CD8-positive, alpha-beta memory T cell (primary cell): ENCODE data around the gene FTCD. TPM values are rescaled to one million over a fixed set of nuclear protein-coding genes. Genes with fewer than 3 reads are reported as not detected.
"Not testable (repeated sequence)": the region's sequence is repeated elsewhere in the genome, so short reads cannot be mapped to it uniquely, and the experiment has no call there.

Experiments used
- CTCF ChIA-PET: fragments of 350-600 bp; sonication (Branson Sonifier 250); formaldehyde crosslinking; loops from one replicate; lab custom pipeline; 2021; ENCODE audit warnings: antibody characterized with exemption; lab: Charles Lee
- POLR2A ChIA-PET: fragments of 350-600 bp; sonication (Branson Sonifier 250); formaldehyde crosslinking; loops from one replicate; lab custom pipeline; 2021; ENCODE audit warnings: antibody characterized with exemption; lab: Charles Lee
- DNase-seq, 5 donors: peaks; one replicate each; pipeline versions ENCODE4 v3.0.0 to v3.0.0-alpha.2; 2020 to 2022; ENCODE audit warnings: mixed read lengths in 1 of 5
- H3K27ac ChIP-seq: one replicate; pipeline ENCODE4 v1.7.0; 2013; ENCODE audit warnings: low read depth, mild to moderate bottlenecking, low read length, moderate library complexity
- H3K27me3 ChIP-seq: 2 replicates; pipeline ENCODE4 v1.7.0; 2013; ENCODE audit warnings: low read length, mild to moderate bottlenecking; ENCODE audit not compliant: insufficient read depth, poor library complexity, severe bottlenecking
- H3K36me3 ChIP-seq: 2 replicates; pipeline ENCODE4 v1.7.0; 2013; ENCODE audit warnings: mild to moderate bottlenecking, low read length, moderate library complexity; ENCODE audit not compliant: insufficient read depth
- H3K4me1 ChIP-seq: 2 replicates; pipeline ENCODE4 v1.7.0; 2013; ENCODE audit warnings: mild to moderate bottlenecking, low read length, moderate library complexity; ENCODE audit not compliant: insufficient read depth
- H3K4me3 ChIP-seq: 2 replicates; pipeline ENCODE4 v1.7.0; 2013; ENCODE audit warnings: mild to moderate bottlenecking, low read length
- H3K9me3 ChIP-seq: 2 replicates; pipeline ENCODE4 v1.7.0; 2013; ENCODE audit warnings: mild to moderate bottlenecking, low read length
- H3K27ac Mint-ChIP-seq, 8 donors: one replicate each; pipeline ENCODE4 v1.8.0; 2020 to 2021; ENCODE audit warnings: mixed read lengths in 8 of 8, mild to moderate bottlenecking in 6 of 8, inconsistent platforms in 3 of 8, moderate library complexity in 3 of 8
- H3K27me3 Mint-ChIP-seq, 2 donors: one replicate each; pipeline ENCODE4 v1.8.0; 2020 to 2021; ENCODE audit warnings: mixed read lengths in 2 of 2, mild to moderate bottlenecking in 1 of 2, moderate library complexity in 1 of 2
- H3K36me3 Mint-ChIP-seq, 3 donors: one replicate each; pipeline ENCODE4 v1.8.0; 2020 to 2021; ENCODE audit warnings: mixed read lengths in 3 of 3, inconsistent platforms in 1 of 3, mild to moderate bottlenecking in 1 of 3
- H3K4me1 Mint-ChIP-seq, 3 donors: one replicate each; pipeline ENCODE4 v1.8.0; 2020 to 2021; ENCODE audit warnings: mixed read lengths in 3 of 3, inconsistent platforms in 1 of 3, mild to moderate bottlenecking in 1 of 3
- H3K4me3 Mint-ChIP-seq, 7 donors: one replicate each; pipeline ENCODE4 v1.8.0; 2020 to 2021; ENCODE audit warnings: mixed read lengths in 7 of 7, mild to moderate bottlenecking in 6 of 7, moderate library complexity in 4 of 7, inconsistent platforms in 2 of 7
- H3K9me3 Mint-ChIP-seq, 5 donors: one replicate each; pipeline ENCODE4 v1.8.0; 2020 to 2022; ENCODE audit warnings: mixed read lengths in 5 of 5, mild to moderate bottlenecking in 3 of 5, moderate library complexity in 2 of 5, inconsistent platforms in 1 of 5
- polyA plus RNA-seq: library from polyadenylated mRNA; unstranded; fragments of 300-500 nt; fragmentation: Illumina TruSeq; gene quantifications from one replicate; pipeline ENCODE4 v1.2.3, GENCODE V29; 2021
- total RNA-seq, 2 experiments: library from RNA; stranded (reverse); gene quantifications; one replicate each; pipeline ENCODE4 v1.2.3, GENCODE V29; 2021

FTCD gene
- total and polyA plus RNA-seq, 3 experiments from 2014 or later = not detected

DNA sequence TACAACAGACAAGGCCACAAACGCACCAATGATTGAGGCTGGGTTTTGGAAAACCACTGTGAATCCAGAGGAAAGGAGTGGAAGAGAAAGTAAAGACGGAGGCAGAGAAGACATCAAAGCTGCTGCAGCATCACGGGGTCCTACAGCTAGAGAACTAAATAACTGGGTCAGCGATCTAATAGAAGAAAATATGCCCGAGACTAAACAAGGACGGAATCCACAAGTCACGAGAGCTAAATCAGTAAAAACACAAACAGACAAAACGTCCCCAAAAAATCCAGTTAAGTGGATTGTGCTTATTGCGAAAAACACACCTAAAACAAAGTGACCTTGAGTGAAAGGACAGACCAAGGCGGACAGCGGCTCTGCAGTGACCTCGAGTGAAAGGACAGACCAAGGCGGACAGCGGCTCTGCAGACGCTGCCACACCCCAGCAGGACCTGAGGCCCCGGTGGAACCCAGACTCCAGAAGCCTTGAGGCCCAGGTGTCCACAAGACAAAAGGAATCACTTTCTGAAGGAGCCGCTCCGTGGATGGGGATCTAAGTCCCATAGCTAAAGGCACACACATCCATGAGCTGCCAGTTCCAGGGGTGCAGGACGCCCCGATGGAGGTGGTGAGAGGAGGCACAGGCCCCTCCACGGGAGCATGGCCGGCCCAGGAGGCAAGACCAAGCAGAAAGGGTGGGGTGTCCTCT lies 6.0 kb downstream of the FTCD start:
- peaks cover 0 to 2% of the 10 kb centered on the region in 2 donors for H3K27me3 Mint-ChIP-seq
- no peak overlapping the region for H3K27ac Mint-ChIP-seq
- DNase-seq = peak in 1 of 5 donors; percentile 25
- no peak overlapping the region for H3K4me3 ChIP-seq
- no peaks in the 10 kb centered on the region for H3K4me1 ChIP-seq
- H3K36me3 ChIP-seq = no peaks in the 10 kb centered on the region
- no peak overlapping the region for H3K27ac ChIP-seq
- peak overlapping the region in 1 of 7 donors; percentile 58 for H3K4me3 Mint-ChIP-seq
- no peaks in the 10 kb centered on the region for H3K36me3 Mint-ChIP-seq
- H3K4me1 Mint-ChIP-seq = peaks cover 0 to 3% (median 0%) of the 10 kb centered on the region in 3 donors
- H3K27me3 ChIP-seq = no peaks in the 10 kb centered on the region
- POLR2A ChIA-PET = no interaction called here
- no peaks in the 10 kb centered on the region for H3K9me3 ChIP-seq
- no peaks in the 10 kb centered on the region for H3K9me3 Mint-ChIP-seq
- CTCF ChIA-PET = interaction anchor here (1.1 kb wide), 1 partner anchor 8 kb away, joined by 4 read pairs; no protein-coding TSS in a partner anchor

- Mint-ChIP-seq H3K27ac (no peak overlapping the region), H3K36me3 (peaks cover 0 to 1% (median 0%) of the 10 kb centered on the region in 3 donors), H3K27me3 (peaks cover 0 to 2% of the 10 kb centered on the region in 2 donors), H3K4me3 (no peak overlapping the region), H3K4me1 (peaks cover 8 to 9% (median 9%) of the 10 kb centered on the region in 3 donors), H3K9me3 (no peaks in the 10 kb centered on the region)
- H3K4me1 ChIP-seq = no peaks in the 10 kb centered on the region
- H3K4me3 ChIP-seq = no peak overlapping the region
- no peaks in the 10 kb centered on the region for H3K9me3 ChIP-seq
- no peaks in the 10 kb centered on the region for H3K36me3 ChIP-seq
- ChIA-PET CTCF (no interaction called here), POLR2A (no interaction called here)
- H3K27ac ChIP-seq = no peak overlapping the region
- H3K27me3 ChIP-seq = no peaks in the 10 kb centered on the region
- DNase-seq = peak in 1 of 5 donors; percentile 19
These were observed 7.3 kb downstream of the FTCD start for GRCh38 chr21:46148106-46148505.

- H3K4me3 Mint-ChIP-seq, H3K27me3 Mint-ChIP-seq: not testable (repeated sequence)
These were observed 8.0 kb downstream of the FTCD start for GRCh38 chr21:46147429-46147828.

GRCh38 chr21:46146856-46147255 lies 8.5 kb downstream of the FTCD start:
- Histone ChIP-seq H3K4me3 (no peak overlapping the region), H3K4me1 (no peaks in the 10 kb centered on the region), H3K36me3 (no peaks in the 10 kb centered on the region), H3K9me3 (no peaks in the 10 kb centered on the region), H3K27me3 (no peaks in the 10 kb centered on the region), H3K27ac (no peak overlapping the region)
- peaks cover 0 to 1% (median 0%) of the 10 kb centered on the region in 3 donors for H3K36me3 Mint-ChIP-seq
- no peak overlapping the region for H3K4me3 Mint-ChIP-seq
- CTCF ChIA-PET = no interaction called here
- H3K4me1 Mint-ChIP-seq = peaks cover 8 to 9% (median 9%) of the 10 kb centered on the region in 3 donors
- POLR2A ChIA-PET = no interaction called here
- no peak overlapping the region for H3K27ac Mint-ChIP-seq
- peaks cover 0 to 2% of the 10 kb centered on the region in 2 donors for H3K27me3 Mint-ChIP-seq
- DNase-seq = peak in 1 of 5 donors; percentile 24
- no peaks in the 10 kb centered on the region for H3K9me3 Mint-ChIP-seq

More at GRCh38 chr21:46147429-46147828, 8.0 kb downstream of the FTCD start:
- H3K9me3 Mint-ChIP-seq, CTCF ChIA-PET, H3K27me3 ChIP-seq, H3K4me1 Mint-ChIP-seq, H3K36me3 ChIP-seq, POLR2A ChIA-PET, H3K4me1 ChIP-seq, H3K4me3 ChIP-seq, H3K27ac ChIP-seq, H3K27ac Mint-ChIP-seq, H3K36me3 Mint-ChIP-seq, H3K9me3 ChIP-seq: not testable (repeated sequence)
- DNase-seq = peak in 2 of 5 donors; percentile 25 to 67

DNA sequence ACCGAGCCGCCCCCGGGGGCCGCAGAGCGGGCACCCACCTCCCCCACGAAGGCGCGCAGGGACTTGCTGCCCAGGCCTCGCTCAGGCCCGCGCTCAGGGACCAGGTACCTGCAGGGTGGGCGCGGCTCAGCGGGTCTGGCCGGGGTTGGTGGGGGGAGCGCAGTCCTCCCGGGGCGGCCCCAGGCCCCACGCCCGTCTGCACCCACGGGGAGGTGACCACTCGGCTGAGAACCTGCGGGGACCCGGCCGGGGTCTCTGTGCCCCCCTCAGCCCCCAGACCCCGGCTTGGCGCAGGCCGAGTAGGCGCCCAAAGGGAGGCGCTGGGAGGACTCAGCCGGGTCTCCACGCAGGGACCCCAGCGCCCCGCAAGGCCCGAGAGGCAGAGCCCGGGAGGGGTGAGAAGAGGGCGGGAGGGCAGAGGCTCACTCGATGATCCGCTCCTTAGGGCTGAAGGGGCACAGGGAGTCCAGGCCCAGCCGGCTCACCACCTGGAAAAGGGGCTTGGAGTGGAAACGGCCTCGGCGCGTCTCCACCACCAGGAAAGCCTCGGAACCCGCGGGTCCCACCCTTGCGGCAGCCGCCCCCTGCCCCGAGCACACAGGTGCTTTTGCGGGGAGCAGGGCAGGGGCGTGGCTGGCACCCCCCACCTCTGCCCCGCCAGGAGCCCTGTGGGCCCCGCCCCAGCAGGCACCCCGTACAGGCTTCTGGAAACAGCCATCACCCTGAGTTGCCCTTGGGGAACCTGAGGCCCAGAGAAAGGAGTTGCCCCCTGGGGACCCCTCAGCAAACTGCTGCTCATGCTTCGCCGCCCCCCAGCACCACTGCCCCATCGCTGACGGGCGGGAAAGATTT lies 9.3 kb downstream of the FTCD start:
- no peak overlapping the region for H3K27ac ChIP-seq
- H3K27ac Mint-ChIP-seq = no peak overlapping the region
- peak in 1 of 5 donors; percentile 45 for DNase-seq
- H3K4me1 Mint-ChIP-seq = peaks cover 8 to 9% (median 9%) of the 10 kb centered on the region in 3 donors
- no peaks in the 10 kb centered on the region for H3K36me3 ChIP-seq
- no peak overlapping the region for H3K4me3 Mint-ChIP-seq
- CTCF ChIA-PET = no interaction called here
- POLR2A ChIA-PET = no interaction called here
- no peaks in the 10 kb centered on the region for H3K9me3 Mint-ChIP-seq
- no peaks in the 10 kb centered on the region for H3K4me1 ChIP-seq
- H3K27me3 ChIP-seq = no peaks in the 10 kb centered on the region
- peaks cover 0 to 2% of the 10 kb centered on the region in 2 donors for H3K27me3 Mint-ChIP-seq
- no peak overlapping the region for H3K4me3 ChIP-seq
- H3K36me3 Mint-ChIP-seq = peaks cover 0 to 1% (median 0%) of the 10 kb centered on the region in 3 donors
- no peaks in the 10 kb centered on the region for H3K9me3 ChIP-seq

GRCh38 chr21:46145159-46145839 lies 10.1 kb downstream of the FTCD start:
- Histone ChIP-seq H3K4me3 (no peak overlapping the region), H3K36me3 (no peaks in the 10 kb centered on the region), H3K27ac (no peak overlapping the region), H3K27me3 (no peaks in the 10 kb centered on the region), H3K9me3 (no peaks in the 10 kb centered on the region), H3K4me1 (no peaks in the 10 kb centered on the region)
- peak in 1 of 5 donors; percentile 45 for DNase-seq
- Mint-ChIP-seq H3K27ac (no peak overlapping the region), H3K4me3 (no peak overlapping the region), H3K36me3 (peaks cover 0 to 1% (median 0%) of the 10 kb centered on the region in 3 donors), H3K4me1 (peaks cover 8 to 9% (median 9%) of the 10 kb centered on the region in 3 donors), H3K27me3 (peaks cover 0 to 4% of the 10 kb centered on the region in 2 donors), H3K9me3 (no peaks in the 10 kb centered on the region)
- ChIA-PET POLR2A (no interaction called here), CTCF (no interaction called here)

DNA sequence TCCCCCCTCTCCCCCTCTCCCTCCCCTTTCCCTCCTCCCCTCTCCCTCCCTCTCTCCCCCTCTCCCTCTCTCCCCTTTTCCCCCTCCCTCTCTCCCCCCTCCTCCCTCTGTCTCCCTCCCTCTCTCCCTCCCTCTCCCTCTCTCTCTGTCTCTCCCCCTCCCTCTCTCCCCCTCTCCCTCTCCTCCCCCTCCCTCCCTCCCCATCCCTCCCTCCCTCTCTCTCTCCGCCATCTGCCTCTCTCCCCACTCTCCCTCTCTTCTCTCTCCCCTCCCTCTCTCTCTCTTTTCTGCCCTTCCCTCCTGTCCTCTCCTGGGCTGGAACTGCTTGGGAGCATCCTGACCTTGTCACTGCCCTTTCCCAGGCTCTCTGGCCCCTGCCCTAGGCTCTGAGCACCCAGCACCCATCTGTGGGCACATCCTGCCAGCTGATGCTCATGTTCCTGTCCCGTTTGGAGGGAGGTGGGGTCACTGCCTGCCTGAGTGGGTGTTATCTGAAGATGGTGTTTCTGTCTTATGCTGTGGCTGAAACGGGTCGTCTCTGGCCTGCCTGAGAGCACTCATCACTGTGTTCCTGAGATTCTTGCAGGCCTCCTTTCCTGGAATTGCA lies 10.8 kb downstream of the FTCD start:
- no peak overlapping the region for H3K27ac ChIP-seq
- ChIA-PET POLR2A (no interaction called here), CTCF (interaction anchor here (0.6 to 2.6 kb wide), 7 partner anchors 9 to 203 kb away, joined by 3 to 14 read pairs (median 7); partner anchors contain the start of genes LSS, MCM3AP and YBEY)
- no peak for DNase-seq
- no peaks in the 10 kb centered on the region for H3K9me3 ChIP-seq
- no peaks in the 10 kb centered on the region for H3K4me1 ChIP-seq
- H3K4me1 Mint-ChIP-seq = peaks cover 8 to 9% (median 9%) of the 10 kb centered on the region in 3 donors
- peak overlapping the region in 4 of 8 donors; percentile 19 to 80 (median 39) for H3K27ac Mint-ChIP-seq
- H3K4me3 ChIP-seq = no peak overlapping the region
- no peaks in the 10 kb centered on the region for H3K9me3 Mint-ChIP-seq
- no peaks in the 10 kb centered on the region for H3K27me3 ChIP-seq
- peaks cover 0 to 1% (median 0%) of the 10 kb centered on the region in 3 donors for H3K36me3 Mint-ChIP-seq
- H3K4me3 Mint-ChIP-seq = peak overlapping the region in 3 of 7 donors; percentile 26 to 44 (median 38)
- peaks cover 0 to 6% of the 10 kb centered on the region in 2 donors for H3K27me3 Mint-ChIP-seq
- H3K36me3 ChIP-seq = no peaks in the 10 kb centered on the region
